NCI-H82 treated with DMSO at 0.1 percent for 48 hours (cell line): ENCODE results near the gene ZNF853.

ENCODE experiments used
- DNase-seq: peaks from one replicate; lab custom pipeline; 2025; ENCODE audit not compliant: unreplicated experiment; lab: John Stamatoyannopoulos, UW

Gene ZNF853

DNA sequence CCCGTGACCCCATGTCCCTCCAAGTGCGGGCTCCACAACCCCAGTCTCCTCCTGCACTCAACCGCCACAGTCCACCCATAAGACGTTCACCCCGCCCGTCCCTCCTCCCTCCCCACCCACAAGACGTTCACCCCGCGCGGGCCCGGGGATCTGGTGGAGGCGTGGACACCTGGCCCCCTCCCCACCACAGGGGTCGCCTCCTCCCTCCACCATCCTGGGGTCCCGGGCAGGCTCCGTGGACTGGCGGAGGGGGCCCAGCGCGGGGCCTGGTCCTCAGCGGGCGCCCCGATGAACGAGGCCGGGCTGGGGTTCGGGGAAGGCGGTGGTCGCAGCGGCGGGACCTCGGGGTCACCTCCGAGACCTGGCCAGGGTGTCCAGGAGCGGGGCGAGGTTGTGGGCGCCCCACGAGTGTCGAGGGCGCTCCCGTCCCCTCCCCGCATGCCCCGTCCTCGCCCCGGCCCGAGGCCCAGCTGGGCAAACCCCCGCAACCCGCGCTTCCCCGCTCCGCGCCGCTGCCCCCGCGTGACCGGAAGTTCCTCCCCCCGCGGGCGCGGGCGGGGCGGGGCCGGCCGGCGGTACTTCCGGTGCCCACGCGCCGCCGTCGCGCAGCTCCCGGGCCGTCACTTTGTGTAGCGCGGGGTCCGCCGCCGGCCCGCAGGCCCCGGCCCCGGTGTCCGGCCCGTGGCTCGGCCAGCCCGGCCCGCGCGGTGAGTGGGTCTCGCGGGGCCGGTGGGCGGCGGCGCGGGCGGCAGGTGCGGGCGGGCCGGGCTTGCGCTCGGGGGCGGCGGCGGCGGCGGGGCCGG is 21.5 kb downstream of the ZNF853 start, which contains the start of gene ZNF316:
ZNF316 (plus strand) TSS at position 578 of the 803 bp plus-strand sequence. CDS start 5,092 bp downstream, outside the sequence.
- DNase-seq = no peak

DNA sequence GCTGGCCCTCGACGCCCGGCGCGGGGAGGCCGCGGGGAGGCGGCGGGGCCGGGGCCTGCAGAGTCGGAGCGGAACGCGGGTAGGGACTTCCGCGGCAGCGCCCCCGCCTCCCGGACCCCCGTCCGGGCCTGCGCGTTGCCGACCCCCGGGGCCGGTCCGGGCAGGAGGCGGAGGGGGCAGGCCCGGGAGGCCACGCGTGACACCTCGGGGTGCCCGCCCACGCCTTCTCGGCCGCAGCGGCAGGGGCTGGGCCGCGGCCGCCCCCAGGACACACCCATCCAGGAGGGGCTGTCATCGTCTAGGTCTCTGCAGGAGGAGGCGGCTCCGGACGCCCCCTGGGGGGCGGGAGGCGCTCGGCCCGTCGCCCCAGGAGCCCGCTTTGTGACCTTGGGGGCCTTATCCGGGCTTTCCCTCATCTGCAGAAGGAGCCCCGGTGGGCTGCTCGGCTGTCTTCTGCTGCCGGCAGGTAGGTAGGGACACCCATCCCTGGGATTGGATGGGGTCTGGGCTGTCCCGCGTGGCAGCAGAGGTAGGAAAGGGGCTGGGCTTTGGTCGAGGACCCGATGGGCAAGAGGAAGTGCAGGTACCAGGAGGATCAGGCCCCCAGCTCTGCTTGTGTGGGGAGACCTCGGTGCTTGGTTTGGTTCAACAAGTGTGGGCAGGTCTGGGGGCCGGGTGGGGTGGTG is 22.3 kb downstream of the ZNF853 start:
- no peak for DNase-seq

DNA sequence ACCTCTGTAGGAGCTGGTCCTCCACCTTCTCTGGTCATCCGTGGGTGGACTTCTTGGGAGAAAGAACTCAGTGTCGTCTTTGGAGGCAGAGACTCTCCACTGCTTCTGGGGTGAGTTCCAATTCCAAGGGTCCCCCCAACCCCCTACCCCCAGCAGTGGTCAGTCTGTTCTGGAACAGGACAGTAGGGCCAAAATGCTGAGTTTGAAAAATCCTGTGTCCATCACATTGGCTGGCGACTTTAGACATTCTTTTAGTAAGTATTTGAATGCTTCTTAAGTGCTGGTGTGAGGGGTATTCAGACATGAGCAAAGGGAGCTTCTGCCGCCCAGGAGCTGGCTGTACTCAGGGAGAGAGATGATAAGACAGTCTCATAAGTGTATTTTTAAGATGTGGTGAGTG is 23.6 kb downstream of the ZNF853 start:
- no peak for DNase-seq

DNA sequence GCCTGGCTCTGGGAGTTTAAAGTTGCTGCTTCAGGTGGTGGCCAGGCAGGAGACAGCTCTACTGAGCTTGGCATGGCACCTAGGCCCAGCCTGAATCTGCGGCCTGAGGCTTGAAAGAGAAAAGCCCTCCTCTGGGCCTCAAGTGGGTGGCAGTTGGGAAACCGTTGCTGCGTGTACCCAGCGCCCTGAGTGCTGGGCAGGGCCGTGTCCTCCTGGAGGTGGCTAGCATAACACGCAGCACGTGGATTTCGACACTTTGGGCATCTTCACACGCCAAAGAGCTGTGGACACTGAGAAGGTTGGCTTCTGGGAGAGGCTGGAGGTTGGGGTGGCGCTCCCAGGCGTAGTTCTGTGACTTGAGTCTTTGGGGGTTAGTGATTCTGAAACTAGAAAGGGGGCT is 24.2 kb downstream of the ZNF853 start:
- DNase-seq = no peak

DNA sequence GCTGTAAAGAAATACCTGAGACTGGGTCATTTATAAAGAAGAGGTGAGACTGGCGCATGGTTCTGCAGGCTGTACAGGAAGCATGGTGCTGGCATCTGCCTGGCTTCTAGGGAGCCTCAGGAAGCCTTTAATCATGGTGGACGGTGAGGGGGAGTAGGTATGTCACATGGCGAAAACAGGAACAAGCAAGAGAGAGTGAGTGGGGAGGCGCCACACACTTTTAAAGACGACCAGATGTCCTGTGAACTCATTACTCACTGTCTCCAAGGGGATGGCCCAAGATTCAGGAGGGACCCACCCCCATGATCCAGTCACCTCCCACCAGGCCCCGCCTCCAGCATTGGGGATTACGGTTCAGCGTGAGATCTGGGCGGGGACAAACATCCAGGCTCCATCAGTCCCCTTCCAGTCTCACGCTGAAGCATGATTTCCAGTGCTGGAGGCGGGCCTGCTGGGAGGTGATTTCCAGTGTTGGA is 24.9 kb downstream of the ZNF853 start:
- peak; percentile 23 for DNase-seq

DNA sequence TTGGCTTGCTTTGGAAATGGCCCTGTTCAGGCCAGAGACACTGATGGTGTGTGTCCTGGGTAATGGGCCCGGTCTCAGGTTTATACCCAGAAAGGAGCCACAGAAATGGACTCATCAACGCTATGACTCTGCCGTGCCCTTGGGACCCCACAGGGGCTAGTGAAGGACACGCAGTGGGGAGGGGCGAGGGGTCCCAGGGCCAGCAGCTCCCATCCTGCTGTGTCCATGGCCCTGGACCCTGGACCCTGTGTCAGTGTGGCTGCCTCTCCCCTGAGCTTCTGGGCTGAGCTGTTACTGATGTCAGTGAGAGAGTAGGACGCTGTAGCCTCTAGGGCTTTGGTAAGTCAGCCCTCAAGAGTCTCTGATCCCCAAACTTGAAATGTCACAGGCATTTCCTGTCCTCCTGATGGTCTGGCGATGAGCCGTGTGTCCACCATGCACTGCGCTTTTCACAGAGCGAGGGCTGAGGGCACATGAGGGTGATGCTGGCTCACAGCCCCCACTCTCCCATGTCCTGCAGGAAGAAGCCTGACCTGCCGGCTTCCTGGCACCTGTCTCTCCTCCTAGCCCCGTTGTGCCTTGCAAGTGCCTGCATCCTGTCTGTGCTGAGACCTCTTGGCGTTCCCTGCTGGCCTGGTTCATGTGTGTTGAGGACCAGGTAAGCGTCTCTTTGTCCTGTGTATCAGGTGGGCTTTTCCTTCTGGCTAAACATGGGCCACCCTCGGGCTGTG is 26.1 kb downstream of the ZNF853 start:
- no peak for DNase-seq

DNA sequence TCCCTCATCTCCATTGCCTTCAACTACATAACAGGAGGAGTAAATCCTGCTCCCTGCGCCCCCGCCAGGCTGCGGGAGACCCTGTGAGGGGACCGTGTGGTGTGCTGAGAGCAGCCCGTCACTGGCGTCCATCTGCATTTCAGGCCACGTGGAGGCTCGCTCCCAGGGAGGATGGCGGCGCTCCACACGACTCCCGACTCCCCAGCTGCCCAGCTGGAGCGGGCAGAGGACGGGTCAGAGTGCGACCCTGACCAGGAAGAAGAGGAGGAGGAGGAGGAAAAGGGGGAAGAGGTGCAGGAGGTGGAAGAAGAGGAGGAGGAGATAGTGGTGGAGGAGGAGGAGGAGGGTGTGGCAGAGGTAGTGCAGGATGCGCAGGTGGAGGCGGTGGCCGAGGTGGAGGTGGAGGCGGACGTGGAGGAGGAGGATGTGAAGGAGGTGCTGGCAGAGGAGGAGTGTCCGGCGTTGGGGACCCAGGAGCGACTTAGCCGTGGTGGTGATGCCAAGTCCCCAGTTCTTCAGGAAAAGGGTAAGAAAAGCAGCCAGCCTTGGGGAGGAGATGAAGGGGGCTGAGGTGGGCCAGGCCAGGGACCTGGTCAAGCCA is 26.9 kb downstream of the ZNF853 start:
- no peak for DNase-seq

DNA sequence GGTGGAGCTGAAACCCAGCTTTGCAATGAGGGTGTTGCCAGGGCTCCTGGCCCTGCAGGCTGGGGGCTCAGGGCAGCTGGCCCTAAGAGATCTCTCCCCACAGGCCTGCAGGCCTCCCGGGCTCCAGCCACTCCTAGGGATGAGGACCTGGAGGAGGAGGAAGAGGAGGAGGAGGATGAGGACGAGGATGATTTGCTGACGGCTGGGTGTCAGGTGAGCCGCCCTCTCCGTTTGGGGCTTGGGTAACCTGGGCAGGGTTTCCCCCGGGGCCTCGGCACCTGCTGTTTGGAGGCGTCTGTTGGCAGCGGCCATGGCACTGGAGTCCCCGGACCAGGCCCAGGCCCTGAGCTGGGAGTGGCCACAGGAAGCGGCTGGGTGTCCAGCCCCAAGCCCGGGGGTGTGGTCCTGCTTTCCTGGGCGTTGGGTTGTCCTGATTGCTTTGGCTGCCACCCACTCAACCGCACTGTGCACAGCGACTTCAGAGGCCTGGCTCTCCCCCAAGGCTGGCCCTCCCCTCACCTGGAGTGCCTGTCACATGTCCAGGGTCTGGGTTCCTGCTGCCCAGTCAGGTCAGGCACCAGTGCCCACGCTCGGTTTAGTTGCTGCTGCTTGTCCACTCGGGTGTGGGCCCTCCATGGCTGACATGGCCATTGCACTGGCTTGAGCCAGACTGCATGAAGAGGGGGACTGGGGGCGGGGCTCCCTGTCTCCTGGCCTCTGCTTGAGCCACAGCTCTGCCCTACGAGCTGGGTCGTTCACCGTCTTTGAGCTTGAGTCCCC is 27.6 kb downstream of the ZNF853 start:
- DNase-seq = no peak

DNA sequence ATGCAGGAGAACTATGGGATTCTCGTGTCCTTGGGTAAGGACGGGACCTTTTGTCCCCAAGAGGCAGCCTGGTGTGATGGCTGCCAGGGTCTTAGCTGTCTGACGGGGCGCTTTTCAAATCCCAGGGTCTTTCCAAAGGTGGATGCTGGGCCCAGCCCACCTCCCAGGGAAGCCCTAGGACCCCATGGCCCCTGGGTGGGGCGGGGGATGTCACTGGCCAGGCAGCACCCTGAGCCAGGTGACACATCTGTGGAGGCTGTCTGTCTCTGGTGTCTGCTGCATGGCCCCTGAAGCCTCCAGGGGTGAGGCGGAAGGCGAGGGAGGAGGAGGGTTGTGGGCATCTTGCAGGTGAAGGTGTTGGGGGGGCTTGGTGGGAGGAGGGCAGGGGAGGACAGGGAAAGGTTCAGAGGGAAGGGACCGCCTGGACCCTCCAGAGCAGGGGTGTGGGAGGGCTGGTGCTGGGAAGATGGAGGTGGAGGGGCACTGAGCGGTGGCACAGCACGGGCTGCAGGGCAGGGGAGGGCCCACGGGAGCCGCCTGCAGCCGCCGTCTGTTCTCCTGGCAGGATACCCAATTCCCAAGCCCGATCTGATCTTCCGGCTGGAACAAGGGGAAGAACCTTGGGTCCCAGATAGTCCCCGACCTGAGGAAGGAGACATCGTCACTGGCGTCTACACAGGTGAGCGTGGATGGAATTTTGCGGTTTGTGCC is 28.7 kb downstream of the ZNF853 start:
- no peak for DNase-seq

DNA sequence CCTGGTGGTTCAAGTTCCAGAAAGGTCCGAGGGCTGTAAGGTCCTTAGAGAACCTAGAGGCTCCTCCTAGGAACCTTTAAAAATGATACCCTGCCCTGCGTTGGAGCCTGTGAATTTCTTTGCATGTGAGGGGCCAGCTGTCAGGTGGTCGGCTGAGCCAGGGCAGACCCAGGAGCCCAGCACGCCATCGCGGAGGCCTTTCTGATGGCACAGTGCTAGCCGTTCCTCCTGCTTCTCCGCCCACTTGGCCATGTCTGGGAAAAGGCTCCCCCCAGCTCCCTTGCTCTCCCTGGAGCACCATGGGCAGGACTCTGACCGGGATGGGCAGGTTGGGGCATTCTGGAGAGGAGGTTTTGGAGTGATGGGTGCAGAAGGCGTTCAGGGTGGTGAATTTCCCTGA is 29.3 kb downstream of the ZNF853 start:
- DNase-seq = no peak

DNA sequence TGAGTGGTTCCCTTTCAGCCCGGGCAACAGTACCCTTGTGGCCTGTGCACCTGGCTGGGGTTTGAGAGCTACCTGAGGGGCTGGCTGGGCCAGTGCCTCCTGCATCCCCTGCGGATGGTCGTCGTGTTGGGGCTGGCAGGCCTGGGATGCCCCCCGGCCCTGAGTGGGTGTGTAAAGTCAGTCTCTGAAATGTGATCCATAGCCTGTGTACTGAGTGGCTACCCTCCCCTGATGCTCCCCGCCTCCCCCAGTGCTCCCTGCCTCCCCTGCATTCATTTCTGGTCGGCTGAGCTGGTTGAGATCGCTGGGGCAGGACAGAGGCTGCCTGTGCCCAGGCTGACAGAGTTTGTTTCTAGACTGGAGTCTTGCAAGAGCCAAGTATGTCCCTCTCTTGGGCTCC is 31.1 kb downstream of the ZNF853 start:
- DNase-seq = no peak

DNA sequence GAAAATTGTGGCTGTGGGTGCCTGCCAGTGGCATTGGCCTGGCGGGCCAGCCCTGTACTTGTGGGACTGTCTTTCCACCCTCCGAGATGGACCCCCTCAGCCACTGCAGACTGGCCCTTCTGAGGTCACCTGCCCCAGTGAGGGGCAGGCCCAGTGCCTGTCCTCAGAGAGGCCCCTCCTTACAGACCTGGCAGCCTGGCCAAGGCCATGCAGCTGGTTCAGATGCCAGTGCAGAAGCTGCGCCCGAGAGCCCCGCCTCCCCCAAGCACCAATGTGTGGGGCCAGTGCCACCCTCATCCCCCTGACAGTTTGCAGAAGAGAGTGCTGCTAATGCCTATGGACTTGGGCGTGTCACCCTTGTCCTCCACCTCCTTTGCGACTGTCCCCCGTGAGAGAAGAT is 31.7 kb downstream of the ZNF853 start:
- DNase-seq = no peak

DNA sequence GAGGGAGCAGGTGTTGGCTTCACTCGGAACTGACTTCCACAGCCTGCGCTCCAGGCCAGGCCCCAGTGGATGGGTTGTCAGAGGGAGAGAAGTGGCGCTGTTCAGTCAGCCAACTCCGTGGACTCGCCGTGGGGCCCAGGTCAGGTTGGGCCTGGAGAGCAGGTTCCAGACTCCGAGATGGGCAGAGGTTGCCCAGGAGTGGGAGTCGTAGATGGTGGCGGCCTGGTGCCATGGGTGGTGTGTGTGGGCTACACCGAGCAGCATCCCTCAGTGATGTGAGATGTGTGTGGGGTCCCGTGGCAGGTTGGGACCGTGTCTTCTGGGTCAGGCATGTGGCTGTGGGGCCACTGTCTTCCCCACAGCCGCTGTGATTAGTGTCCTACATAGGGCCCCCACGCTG is 32.1 kb downstream of the ZNF853 start:
- no peak for DNase-seq

DNA sequence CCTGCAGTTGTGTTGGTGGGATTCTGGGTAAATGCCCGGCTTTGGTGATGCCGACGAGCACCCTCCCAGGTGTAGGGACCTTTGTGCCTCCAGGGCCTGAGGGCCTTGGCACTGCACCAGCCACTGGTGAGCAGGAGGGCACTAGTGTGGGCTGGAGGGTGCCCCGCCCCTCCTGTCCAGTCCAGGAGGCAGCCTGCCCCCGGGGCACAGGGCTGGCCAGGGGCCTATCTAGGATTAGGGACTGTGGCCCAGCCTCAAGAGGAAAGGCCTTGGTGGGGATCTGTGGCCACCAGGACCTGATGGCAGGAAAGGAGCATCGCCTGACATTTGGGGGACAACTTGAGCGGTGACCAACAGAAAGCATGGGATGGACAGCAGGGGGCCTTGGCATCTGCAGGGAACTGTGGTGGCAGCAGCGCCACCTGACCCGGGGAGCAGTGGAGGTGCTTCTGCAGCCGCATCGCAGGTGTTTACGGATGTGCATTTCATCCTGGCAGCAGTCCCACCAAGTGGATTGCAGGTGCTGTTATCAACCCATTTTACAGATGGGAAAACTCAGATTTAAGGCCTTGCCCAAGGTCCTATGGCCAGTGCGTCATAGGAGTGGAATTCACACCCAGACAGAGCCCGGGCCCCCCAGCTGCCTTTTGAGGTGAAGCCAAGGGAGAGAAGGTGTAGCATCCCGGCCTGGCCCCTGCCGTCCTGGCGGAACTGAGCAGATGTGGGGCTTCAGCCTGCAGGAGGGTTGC is 32.8 kb downstream of the ZNF853 start:
- DNase-seq = no peak

DNA sequence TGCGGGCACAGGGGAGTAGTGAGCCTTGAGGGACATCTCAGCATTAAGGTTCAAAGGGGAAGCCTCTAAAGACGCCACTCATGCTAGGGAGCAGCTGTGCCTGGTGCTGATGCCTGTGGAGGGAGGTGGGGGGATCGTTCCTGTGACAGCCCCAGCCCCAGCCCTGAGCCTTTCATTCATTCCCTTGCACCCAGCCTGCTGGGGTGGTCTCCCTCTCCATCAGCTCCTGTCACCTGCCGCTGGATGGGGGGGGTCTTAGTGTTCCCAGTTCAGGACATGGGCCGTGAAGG is 33.4 kb downstream of the ZNF853 start:
- DNase-seq = no peak

DNA sequence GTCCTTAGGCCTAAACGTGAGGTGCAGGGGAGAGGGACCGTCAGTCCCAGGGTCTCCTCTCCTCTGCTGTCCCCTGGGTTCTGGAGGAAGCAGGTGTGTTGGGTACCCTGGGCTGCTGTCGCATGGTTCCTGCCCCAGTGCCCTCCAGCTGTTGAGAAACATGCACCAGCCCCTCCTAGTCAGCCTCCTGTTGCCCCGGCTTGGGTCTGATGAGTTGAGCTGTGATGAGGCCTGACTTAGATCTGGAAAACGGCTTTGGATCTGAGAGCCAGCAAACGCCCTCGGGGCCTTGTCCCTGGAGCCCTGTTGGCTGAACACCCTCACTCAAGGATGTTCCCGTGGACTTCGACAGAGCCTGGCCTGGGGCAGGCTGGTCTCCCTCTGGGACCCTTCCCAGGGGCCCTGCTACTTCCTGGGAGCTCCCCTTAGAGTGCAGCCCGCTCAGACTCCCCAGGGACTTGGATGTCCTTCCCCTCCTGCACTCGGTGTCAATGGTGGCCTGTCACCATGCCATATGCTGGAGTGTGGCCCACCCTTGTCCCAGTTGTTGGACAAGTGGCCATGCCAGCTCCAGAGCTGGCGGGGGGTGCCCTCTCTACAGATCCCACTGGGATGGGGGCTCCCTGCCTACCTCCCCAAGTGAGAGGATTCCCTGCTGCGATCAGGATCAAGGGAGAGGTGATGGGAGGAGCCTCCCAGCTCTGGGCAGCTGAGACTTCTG is 34.0 kb downstream of the ZNF853 start:
- DNase-seq = no peak

DNA sequence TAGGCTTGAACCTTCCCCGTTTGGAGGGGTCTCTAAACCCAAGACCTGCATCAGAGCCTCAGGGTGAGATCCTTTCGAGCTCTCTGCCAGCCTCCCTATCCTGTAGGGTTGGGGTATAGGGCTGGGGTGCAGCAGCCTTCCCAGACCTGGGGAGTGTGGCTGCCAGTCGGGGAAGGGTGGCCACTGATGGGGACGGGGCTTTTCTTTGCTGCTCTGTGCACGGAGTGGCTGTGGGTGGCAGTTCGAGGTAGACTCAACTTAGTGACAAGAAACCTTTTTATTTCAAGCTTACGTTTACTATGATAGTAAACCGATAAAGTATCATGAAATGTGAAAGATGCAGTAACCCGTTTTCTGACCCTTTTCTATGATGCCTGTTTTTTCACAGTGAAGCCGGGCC is 34.7 kb downstream of the ZNF853 start:
- DNase-seq = no peak

DNA sequence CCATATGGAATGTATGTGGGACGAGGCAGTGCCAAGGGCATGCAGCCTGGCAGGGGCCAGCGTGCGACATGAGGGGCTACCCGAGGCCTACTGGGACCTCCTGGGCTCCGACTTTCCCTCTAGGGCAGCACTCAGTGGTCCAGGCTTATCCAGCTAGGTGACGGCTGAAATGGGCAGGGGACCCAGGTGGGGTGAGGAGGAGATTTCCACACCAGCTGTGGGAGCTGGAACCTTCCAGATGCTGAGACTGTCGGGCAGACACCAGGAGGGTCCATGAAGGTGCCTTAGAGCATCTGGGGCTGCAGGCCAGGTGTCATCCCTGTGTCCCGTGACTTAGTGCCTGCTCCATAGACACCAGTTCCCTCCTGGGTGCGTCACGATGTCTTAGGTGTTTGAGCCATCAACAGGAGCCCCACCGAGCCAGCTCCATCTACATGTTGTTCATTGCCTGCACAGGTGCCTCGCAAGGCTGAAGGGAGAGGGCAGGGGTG is 35.2 kb downstream of the ZNF853 start:
- DNase-seq = no peak
